ENCODE results near the gene NEK6.
A peak's percentile ranks its signal among the peaks of the same experiment; 100 is the strongest.

Gene NEK6

DNA sequence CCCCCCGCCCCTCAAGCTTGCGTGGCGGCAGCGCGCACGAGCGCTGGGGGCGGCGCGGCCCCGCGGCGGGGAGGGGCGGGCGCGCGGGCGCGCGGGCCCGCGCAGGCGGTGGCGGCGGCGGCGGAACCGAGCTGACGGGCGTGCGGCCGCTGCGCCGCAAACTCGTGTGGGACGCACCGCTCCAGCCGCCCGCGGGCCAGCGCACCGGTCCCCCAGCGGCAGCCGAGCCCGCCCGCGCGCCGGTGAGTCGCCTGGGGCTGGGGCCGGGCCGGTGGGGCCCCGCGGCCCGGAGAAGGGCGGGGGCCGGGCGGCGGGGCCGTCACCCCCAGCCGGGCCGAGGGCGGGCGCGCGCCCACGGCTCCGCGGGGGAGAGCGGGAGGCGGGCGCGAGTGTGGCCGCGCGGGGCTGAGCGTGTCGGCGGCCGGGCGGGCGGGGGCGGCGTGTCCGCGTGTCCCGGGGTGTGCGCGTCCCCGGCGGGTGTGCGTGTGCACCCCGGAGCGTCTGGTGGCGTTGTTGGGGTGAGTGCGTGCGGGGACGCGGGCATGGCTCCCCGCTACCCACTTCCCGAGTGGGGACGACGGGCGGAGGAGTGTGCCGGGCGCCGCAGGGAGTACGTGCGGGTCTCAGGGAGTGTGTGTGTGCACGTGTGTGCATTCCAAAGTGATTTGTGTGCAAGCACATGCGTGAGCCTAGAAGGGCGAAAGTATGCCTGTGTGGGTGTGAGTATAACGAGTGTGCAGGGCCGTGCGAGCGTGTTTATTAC, at the start of gene NEK6:
Gene NEK6 (plus strand): TSS at position 106 of the 763 bp plus-strand sequence. CDS start 44,016 bp downstream, outside the sequence.
- DNase-seq: peak; percentile 43

GRCh38 chr9:124208571-124208970, 49.2 kb upstream of the NEK6 start:
- no peak for DNase-seq

DNA sequence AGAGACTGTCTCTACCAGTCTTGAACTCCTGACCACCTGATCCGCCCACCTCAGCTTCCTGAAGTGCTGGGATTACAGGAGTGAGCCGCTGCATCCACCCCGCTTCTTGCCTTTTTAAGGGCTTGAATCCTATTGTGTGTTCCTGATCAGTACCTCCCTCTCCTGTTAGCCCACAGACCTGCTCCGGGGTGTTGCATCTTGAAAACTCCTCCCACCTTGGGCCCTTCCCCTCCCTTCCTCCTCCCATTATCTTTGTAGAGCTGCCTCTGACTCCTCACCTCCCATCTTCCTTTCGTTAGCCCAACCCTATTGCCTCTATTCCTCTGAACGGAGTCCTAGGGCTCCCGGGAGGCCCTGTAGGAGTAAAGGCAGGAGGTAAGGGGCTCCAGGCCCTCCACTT, 48.5 kb upstream of the NEK6 start:
- no peak for DNase-seq

- DNase-seq: no peak
Observed at GRCh38 chr9:124209774-124210173, 48.0 kb upstream of the NEK6 start.

DNA sequence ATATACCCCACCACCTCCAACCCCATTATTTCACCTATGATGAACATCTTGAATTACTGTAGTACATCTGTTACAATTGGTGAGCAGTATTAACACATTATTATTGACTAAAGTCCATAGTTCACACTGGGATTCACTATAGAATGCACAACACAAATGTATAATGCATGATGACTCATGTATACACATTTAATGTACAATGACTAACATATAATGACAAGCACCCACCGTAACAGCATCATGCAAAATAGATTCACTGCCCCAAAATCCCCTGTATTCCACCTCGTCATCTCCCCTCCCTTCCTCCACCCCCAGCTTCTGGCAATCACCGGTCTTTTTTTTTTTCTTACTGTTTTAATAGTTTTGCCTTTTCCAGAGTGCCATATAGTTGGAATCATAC, 47.1 kb upstream of the NEK6 start:
- DNase-seq: no peak

- DNase-seq: no peak
Observed at GRCh38 chr9:124212381-124213050, 45.2 kb upstream of the NEK6 start.

GRCh38 chr9:124213396-124213795, 44.4 kb upstream of the NEK6 start:
- no peak for DNase-seq

- no peak for DNase-seq
Observed at GRCh38 chr9:124214116-124214515, 43.6 kb upstream of the NEK6 start.

- no peak for DNase-seq
Observed at GRCh38 chr9:124214596-124215367, 43.0 kb upstream of the NEK6 start.

- no peak for DNase-seq
Observed at GRCh38 chr9:124215368-124215910, 42.3 kb upstream of the NEK6 start.

GRCh38 chr9:124215956-124216355, 41.8 kb upstream of the NEK6 start:
- no peak for DNase-seq

DNA sequence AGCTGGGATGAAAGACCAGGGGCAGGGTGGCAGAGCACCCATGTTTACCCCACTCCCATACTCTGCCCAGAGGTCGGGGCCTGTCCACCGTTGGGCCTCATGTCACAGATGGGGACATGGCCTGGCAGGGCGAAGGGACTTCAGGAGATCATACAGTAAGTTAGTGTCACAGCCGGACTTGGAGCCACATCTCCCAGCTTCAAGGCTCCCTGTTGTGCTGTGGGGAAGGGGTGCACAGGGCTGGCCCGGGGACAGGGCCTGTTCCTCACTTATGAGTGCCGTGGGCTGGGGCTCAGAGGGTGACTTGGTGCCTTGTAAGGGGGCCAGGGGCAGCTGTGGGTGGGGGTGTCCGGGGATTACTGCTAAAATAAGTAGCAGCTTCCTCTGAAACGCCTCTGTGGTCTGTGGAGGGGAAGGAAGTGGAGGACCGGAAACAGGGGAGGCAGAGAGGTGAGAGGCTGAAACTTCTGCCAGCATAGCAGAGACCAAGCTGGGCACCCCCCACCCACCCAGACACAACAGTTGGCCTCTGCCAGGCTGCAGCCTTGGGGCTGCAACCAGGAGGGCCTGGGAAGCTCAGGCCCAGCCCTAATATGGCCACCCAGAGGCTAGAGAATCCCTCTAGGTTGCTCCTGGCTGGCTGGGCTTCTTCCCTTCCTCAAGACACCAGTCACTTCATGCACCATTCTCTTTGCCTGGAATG, 41.1 kb upstream of the NEK6 start:
- DNase-seq: peak; percentile 70

- peak; percentile 1 for DNase-seq
Observed at GRCh38 chr9:124217836-124218437, 39.8 kb upstream of the NEK6 start.

DNA sequence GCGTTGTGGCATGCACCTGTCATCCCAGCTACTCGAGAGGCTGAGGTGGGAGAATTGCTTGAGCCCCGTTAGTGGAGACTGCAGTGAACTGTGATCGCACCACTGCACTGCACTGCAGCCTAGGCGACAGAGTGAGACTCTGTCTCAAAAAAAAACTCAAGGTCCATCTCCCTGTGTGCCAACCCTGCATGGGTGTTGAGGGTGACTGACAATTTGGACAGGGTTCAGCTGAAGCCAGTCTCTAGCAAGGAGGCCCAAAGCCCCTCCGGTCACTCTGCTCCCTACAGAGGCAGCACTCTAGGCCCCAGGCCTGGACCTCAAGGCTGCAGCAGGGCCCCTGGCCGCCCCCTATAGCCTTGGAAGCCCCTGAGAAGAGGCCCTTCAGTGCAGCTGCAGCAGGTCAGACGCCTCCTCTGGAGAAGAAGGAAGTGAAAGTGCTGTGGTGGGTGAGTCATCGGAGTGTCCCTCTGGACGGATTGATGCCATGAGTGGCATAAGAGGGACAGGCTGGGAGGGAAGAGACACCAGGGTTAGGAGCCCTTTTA, 39.2 kb upstream of the NEK6 start:
- peak; percentile 63 for DNase-seq

DNA sequence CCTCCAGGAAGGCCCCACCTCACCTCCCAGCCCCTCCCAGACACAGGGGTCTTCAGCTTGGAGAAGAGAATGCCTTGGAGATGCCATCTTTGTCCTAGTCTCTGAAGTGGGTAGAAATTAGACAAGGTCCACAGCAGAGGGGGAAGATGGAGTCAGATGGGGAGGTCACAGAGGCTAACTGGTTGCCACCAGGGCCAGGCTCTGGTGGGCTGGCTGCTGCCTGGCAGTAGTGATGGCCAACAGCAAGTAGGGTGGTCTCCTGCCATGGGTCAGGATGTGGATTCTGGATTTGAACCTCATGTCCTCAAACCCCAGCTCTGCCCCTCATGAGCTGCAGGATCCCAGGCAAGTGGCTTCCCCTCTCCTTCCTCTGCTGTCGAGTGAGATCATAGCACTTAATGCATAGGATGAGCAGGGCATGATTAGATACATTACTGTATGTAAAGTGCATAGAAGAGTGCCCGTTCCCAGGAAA, 38.7 kb upstream of the NEK6 start:
- DNase-seq: peak; percentile 7

- DNase-seq: peak; percentile 46
Observed at GRCh38 chr9:124220946-124221451, 36.8 kb upstream of the NEK6 start.

DNA sequence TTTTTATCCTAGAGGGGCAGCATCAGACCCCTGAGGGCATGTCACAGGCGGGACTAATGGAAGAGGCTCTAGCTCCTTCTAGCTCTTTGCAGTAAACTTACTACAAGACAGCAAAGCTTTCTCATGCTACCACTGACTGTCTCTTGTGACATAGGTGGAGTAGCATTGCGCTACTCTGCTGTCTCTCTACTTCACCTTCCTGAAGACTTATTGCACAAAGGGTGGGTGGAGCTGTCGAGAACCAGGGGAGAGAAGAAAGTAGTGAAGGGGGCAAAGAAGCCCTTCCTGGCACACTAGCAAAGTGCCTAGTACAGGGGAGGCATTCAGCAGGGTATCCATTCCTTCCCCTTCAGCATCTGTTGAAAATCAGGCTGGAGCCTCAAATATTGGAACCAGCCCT, 36.1 kb upstream of the NEK6 start:
- DNase-seq: no peak

GRCh38 chr9:124222109-124222508, 35.6 kb upstream of the NEK6 start:
- DNase-seq: no peak

DNA sequence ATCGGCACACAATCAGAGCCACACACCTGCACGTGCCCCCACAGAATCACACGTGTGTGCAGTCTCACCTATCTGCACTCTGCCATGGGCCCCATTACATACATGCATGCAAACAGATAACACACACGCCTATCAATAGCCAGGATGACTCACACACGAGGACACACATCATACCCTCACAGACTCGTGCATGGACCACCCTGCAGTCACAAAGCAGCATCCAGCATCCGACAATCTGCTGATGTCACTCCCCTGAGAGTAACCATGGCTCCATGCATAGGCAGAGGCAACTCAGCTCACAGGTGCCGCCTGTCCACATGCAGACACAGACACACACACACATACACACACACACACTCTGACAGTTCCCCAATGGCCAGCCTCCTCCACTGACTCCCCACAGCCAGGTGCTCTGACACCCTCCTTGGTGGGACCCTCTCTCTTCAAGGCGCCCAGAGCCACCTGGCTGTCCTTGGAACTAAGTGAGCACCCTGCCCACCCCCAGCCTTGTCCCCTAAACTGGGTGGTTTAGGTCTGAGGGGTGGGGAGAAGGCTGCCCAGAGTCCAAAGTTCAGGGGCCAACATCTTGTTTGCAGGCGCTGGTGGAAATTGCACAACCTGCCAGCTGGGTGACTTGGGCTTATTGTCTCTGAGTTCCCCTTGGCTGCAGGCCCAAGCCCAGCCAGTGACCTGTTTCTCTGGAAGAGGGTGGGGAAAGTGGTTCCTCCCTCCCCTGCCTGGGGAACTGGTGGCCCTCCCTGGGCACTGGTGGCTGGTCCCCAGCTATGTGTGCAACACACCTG, 34.6 kb upstream of the NEK6 start:
- DNase-seq: peak; percentile 78

DNA sequence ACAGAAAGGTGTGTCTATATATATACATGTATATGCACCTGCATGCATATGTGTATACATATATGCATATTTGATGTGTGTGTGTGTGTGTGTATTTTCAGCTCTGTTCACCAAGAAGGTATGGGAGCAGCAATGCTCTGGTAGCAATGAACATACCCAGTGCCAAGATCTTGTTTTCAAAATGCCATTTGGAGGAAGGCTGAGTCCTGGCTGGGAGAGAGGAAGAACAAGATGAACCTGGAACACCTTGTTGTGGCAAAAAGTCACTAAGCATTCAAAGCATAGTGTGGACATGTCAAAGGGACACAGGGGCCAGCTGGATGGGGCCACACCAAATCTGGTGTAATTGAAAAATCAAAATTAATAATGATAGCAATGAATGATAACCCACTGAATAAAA, 31.8 kb upstream of the NEK6 start:
- peak; percentile 0 for DNase-seq

GRCh38 chr9:124228516-124228915, 29.2 kb upstream of the NEK6 start:
- DNase-seq: peak; percentile 9

Data from femur (tissue), 1 donor.